GM19395 (cell line): Measurements from ENCODE around the gene IL36B.

Experiments used
- ATAC-seq: cut with Tn5 transposase; IDR thresholded peaks from one replicate; pipeline ENCODE4 v1.9.1; 2021; ENCODE audit warnings: mild to moderate bottlenecking, moderate library complexity; ENCODE audit not compliant: unreplicated experiment

Gene IL36B

DNA sequence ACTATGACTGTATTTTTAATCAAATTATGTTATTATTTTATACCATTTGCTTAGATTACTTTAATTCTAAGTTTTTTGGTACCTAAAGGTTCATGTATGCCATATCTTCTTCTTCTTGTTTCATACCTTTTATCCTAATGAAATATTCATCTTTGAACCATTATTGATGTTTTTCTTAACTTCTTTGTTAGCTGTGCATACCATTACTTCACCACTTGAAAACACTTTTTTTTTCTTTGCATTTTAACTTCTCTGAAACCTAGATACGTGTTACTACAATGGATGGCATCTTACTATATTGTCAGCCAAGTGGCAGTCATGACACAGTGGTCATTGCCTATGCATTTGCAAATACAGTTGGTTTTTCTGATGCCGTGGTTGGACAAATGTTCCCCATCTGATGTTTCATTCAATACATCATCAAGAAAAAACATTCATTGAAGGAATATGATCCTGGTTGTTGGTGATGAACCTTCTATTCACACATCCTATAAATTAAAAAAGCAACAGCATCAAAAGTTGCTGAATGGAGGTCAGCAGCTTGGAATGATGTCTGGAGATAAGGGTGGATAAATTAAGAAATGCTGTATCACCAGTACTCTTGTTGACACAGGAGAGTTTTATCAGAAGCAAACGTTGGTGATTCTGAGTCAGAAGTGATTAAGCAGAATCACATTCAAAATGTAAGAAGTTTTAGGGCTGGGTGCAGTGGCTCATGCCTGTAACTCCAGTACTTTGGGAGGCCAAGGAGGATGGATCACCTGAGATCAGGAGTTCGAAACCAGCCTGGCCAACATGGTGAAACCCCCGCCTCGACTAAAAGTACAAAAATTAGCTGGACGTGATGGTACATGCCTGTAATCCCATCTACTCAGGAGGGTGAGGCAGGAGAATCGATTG lies 40.0 kb downstream of the IL36B start:
- ATAC-seq: no peak

DNA sequence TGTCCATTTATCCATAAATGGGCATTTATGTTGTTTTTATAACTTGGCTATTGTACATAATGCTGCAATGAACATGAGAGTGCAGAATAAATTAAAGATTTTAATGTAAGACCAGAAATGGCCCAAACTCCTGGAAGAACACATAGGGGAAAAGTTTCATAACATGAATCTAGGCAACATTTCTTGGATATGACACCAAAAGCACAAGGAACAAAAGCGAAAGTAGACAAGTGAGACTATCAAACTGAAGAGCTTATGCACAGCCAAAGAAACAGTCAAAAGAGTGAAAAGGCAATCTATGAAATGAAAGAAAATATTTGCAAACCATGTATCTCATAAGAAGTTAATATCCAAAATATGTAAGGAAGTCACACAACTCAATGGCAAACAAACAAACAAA lies 41.6 kb downstream of the IL36B start:
- no peak for ATAC-seq

DNA sequence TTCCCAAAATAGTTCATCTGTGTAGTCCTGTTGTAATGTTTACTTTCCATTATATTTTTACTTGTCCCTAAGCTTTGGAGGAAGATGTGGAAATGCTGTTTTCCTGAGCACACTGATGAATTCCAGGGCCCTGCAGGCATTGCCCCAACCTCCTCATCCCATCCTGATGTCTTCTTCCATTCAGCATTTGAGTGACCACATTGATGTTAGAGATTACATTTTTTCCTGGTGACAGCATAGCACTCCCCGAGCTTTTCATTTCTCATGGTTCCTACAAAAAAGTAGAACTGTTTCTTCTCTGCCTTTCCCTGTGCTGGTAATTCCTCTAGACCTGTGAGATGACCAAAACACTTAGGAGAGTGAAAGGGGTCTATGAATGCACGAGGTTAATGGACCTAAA lies 42.6 kb downstream of the IL36B start:
- ATAC-seq: no peak

DNA sequence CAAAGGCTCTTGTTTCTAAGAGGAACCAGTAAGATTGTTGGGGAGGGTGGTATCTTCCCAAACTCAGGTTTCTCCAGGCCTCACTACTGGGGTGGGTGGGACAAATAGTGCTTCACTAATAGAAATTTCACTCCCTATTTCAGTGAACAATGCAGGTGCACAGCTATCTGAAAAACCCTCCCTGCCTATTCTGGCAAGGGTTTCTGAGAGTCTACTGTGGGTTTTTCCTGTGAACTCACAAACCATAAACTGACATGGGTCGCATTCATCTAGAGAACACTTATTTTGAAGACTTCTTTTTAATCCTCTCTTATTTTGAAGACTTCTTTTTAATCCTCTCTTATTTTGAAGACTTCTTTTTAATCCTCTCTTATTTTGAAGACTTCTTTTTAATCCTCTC lies 43.0 kb downstream of the IL36B start:
- ATAC-seq: no peak

DNA sequence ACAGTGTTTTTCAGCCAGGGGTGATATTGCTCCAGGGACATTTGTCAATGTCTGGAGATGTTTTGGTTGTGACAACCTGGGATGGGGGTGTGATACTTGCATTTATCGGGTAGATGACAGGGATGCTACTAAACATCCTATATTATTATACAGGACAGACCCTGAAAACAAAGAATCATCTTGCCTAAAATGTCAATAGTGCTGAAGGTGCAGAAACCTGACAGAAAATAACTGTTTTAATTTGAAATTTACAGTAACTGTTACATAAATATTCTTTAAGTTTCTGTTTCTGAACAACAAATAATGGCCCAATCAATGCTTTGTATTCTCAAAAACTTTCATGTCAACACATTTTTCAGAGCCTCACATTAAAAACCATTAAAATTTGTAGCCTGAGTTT lies 45.4 kb downstream of the IL36B start:
- ATAC-seq: no peak

DNA sequence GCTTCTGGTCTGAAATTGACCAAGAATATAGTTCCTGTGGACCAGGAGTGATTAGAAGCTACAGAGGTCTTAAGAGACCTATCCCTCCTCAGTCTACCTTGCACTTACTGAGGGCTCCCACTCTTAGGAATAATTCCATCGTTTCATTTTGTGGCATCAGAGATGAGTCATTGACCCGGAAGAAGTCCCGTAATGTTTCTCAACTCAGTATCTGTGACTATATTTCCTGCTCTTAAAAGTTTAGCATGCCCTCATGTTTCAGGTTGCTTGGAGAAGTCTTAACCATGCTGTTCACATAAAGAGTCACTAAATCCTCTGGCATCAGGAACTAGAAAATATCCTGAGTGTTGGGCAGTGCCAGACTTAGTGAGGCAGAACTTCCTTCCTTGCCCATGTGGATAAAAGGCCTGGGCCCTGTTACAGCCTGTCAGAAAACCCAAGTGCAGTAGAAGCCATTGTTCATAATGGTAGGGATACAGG lies 47.6 kb downstream of the IL36B start, which contains the start of gene IL36A:
Gene IL36A (plus strand): TSS at position 430 of the 480 bp plus-strand sequence. CDS start 413 bp downstream, outside the sequence.
- no peak for ATAC-seq

DNA sequence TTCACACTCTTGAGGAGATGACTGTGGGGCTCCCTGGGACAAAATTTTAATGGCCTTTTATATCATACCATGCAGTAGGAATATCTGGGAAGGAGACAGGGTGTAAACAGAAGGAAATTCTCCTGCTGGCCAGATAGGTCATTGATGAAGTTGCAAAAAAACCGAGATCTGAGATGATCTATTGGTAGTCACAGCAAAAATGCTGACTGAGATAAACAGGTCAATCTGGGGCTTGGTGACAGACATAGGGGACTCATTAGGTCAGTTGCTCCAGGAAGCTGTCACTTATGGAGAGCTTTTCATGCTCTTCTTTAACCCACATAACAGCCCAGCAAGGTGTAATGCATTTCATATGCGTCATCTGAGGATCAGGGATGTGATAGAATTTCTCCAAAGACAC lies 50.0 kb downstream of the IL36B start:
- ATAC-seq: no peak

DNA sequence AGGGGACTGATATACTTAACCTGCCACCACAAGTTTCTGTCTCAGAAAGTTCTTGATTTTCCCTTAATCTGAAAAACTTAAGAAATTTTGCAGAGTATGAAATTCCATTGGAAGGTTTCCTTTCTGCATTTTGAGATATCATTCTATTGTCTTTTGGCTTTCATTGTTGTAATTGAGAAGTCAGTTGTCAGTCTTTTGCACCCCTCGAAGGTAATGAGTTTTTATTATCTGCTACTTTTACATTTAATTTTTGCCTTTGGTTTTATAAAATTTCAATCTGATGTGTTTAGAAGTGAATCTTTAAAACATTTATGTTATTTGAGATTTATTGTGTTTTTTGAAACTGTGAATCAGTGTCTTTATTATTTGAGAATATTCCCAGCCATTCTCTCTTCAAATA lies 52.2 kb downstream of the IL36B start:
- ATAC-seq: no peak

DNA sequence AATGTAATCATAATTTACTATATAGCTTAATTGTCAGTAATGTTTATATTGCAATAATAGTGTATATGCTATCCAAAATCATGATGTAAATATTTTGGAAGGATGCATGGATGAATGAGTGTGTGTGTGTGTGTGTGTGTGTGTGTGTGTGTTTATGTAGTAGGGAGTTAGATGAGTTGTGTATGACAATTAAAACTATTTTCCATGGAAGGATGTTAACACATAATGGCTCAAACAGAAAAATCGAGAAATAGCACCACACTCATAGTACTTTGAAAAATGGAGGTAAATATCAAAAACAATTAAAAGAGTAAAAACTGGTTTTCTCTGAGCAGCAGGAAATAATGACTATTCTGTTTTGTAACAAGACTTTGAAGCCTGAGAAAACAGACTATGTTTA lies 55.5 kb downstream of the IL36B start:
- ATAC-seq: no peak

DNA sequence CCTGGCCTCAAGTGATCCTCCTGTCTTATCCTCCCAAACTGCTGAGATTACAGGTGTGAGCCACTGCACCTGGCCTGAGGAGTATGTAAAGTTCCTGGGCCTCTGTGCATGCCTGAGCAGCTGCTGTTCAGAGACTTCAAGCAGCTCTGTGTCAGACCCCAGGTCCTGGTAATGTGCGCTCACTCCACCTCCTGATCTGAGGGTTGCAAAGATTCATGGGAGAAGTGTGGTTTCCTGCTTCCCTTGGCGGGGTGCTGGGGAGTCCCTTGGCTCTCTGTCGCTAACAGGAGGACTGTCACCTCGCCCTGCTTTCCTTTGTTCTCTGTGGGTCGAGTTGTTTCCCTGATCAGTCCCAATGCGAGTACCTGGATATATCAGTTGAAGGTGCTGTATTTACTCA lies 56.0 kb downstream of the IL36B start:
- no peak for ATAC-seq

DNA sequence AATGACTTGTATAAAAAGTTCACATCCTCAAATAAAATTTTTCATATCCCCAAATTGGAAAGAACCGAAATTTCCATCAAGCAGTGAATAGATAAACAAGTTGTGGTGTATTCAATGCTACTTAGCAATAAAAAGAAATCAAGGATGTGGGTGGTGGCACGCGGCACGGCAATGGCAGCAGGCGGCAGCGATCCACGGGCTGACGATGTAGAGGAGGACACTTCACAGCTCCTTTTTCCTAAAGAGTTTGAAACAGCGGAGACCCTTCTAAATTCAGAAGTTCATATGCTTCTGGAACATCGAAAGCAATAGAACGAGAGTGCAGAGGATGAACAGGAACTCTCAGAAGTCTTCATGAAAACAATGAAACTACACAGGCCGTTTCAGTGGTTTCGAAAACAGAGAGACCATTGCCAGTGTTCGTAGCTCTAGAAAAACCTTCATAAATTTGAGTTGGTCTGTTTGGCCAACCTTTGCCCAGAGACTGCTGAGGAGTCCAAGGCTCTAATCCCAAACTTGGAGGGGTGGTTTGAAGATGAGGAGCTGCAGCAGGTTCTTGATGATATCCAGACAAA lies 57.2 kb downstream of the IL36B start:
- no peak for ATAC-seq

DNA sequence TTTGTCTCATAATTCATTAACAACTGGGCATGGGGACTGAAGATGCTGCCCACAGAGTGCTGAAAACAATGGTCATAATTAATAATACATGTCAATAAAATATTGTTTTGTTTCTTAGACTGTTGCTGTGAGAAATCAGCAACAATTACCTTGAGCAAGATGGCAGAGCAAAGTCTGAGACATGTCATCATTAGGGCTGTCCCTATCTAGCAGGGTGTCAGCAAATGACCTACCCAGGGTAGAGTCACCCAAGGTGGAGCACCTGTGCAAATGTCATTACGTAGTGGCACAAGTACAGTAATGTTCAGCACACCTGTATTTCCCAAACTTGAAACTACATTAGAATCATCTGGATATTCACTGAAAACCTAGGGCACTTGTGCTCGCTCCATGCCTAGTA lies 58.0 kb downstream of the IL36B start:
- no peak for ATAC-seq

DNA sequence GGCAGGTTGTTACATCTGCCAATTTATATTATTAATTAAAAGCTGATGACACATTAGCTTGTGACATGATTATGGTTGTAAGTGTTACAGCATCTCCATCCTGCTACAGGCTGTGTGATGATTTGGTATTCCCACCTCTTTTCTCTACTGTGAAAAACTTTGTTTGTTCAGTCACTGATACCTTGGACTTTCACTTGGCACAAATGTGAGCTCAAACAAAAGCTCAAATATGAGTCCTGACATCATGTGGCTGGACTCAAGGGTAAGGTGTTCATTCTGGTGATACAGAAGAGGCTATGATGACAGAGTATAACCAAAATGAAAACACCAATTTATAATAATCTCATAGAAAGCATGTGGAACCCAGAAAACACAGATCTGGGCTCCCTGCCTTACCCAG lies 58.8 kb downstream of the IL36B start:
- ATAC-seq: no peak

DNA sequence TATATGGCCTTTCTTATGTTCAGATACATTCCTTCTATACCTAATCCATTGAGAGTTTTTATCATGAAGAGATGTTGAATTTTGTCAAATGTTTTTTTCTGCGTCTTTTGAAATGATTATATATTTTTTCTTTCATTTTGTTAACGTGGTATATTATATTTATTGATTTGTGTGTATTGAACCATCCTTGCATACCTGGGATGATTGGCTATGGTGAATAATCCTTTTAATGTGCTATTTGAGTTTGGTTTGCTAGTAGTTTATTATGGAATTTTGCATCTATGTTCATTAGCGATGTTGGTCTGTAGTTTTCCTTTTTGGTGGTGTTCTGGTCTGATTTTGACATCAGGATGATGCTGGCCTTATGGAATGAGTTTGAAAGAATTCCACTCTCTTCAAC lies 63.1 kb downstream of the IL36B start:
- ATAC-seq: no peak

DNA sequence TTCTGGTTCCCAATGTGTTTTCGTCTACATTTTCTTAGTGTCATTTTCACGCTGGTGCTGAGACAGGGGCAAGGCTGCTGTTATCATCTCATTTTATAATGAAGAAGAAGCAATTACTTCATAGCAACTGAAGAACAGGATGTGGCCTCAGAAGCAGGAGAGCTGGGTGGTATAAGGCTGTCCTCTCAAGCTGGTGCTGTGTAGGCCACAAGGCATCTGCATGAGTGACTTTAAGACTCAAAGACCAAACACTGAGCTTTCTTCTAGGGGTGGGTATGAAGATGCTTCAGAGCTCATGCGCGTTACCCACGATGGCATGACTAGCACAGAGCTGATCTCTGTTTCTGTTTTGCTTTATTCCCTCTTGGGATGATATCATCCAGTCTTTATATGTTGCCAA lies 67.6 kb downstream of the IL36B start:
- no peak for ATAC-seq

DNA sequence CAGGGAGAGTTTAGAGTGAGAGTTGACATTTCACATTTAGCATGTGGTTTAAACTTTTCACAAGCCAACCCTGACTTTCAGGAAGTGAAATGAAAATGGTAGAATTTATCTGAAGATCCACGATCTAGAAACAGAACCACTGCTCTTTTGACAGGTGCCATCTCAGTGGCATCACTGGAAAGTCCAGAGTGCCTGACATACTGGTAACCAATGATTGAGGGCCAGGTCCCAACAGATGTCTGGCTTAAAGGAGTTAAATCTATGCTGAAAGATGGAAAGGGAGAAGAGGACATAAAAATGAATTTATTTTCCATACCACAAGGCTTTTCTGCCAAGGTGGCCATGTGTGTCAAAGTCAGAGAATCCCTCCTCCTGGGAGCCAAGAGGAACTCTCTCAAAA lies 72.1 kb downstream of the IL36B start:
- no peak for ATAC-seq

DNA sequence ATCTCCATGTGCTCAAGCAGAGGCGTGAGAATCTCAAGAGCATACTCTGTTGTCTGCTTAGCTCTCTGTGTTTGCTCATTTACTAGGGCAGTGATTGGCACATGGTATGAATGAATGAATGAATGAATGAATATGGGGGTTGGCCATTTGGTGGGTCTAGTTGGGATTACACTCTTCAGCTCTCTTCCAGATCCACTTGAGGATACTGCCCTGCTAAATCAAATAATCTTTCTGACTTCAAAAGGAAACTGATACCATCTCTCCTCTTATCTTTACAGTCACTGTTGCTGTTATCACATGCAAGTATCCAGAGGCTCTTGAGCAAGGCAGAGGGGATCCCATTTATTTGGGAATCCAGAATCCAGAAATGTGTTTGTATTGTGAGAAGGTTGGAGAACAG lies 72.9 kb downstream of the IL36B start:
- no peak for ATAC-seq

DNA sequence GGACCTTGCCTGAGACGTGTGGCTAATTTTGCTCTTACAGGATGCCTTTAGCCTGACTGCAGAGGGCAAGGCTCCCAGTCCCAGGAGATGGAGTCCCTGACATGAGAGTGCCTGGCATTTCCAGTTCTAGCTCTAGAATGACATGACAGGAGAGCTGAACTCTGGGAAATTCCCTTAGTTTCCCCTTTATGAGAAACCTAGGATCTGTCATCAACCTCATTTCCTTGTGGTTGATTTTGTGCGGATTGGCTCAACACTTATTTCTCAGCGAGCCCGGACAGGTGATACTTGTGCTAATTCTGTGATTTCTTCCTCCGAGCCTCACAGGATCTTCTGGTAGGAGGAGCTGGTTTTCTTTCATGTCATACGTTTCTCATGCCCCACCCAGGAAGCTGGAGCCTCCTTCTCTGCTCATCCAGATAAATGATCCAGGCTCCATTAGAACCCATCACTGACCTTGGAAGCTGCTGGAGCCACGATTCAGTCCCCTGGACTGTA lies 75.1 kb downstream of the IL36B start, which contains the start of gene IL36G:
Gene IL36G (plus strand): TSS at position 448 of the 498 bp plus-strand sequence. CDS start 633 bp downstream, outside the sequence.
- no peak for ATAC-seq
